Nucleus accumbens (tissue), 56 donors: Measurements from ENCODE around the gene GPC3.

ENCODE experiments used
- DNase-seq, 56 donors: peaks; one replicate each; lab custom pipeline; 2025; lab: John Stamatoyannopoulos, UW

The GPC3 gene

DNA sequence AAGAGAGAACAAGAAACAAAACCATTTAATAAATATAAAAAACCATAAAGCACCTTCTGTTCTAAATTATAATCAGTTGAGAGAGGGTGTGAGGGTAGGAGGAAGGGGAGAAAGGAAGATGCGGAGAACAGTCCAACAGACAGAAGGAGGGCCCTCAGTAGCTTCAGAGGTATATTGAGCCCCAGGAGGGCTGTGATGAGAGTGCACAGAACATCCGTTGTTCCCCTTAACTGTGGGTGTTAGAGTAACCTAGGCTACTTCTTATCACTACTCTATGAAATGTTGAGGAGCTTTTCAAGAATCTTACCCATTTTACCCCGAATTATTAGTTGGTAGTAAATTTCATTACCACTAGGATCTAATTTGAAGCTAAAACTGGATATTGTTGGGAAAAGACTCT is 13.8 kb downstream of the GPC3 start:
- DNase-seq = no peak

DNA sequence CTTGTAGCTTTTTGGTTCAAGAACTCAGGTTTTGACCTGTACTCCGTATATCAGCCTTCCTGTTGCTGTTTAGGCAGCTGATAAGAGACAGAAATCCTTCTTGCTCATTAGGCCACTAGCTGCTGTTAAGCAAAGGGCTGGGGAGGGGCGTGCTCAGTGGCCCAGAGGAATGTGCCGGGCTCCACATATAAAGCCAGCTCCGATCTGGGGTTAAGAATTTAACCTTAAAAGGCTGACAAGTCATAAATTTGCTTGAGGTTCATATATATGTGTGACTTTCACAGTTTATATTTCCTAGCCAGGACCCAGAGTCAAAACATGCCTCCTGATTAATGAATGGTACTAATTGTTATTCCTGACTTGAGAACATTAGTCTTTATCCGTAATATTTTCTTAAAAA is 15.3 kb downstream of the GPC3 start:
- no peak for DNase-seq

DNA sequence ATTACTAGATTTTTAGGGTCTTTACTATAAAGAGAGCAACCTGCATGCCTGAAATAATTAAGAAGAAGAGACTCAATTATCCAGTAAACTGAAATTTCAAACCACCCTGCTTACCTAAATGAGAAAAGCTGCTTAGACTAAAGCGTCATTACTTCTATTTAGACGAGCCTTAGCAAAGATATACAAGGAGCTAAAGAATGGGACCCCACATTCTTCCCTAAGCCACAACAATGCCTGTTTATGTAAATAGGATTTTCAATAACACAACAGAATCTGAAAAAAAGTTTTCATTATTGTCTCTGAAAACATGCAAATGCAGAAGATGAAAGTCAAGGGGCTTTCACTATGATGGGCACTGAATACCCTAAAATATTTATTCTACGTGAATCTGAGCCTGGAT is 16.2 kb downstream of the GPC3 start:
- no peak for DNase-seq

DNA sequence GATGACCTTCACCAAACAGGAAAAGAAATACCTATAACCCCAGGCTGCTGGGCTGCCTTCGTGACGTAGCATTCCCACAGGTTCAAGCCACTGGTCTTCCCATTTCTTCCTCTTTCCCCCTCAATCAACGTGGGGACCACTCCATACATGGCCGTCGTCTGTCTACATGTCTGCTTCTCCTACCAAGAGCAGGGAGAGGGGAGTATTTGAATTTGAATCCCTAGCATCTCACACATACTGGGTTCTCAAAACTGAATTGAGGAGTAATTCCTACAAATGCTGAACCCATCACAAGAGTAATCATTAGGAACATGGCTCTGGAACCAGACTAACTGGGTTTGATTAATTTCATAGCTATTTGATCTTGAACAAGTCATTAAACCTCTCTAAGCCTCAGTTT is 17.3 kb downstream of the GPC3 start:
- DNase-seq = no peak

DNA sequence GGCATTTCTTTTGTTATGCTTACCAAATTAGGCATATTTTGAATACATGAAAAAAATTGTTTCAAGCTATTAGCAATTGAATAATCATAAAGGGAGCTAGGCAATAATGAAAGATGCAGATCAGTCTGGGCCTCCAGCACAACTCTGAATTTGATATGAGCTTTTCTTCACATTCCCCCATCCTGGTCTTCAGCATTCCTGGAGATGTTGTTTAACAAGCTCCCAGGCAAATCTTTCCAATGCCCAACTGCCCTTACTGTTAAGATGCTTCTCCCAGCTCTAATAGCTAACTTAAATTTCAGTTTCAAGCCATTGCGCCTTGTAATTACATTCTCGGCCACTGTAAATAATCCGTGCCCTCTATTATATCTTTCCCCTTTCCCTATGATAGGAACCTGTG is 19.2 kb downstream of the GPC3 start:
- no peak for DNase-seq

DNA sequence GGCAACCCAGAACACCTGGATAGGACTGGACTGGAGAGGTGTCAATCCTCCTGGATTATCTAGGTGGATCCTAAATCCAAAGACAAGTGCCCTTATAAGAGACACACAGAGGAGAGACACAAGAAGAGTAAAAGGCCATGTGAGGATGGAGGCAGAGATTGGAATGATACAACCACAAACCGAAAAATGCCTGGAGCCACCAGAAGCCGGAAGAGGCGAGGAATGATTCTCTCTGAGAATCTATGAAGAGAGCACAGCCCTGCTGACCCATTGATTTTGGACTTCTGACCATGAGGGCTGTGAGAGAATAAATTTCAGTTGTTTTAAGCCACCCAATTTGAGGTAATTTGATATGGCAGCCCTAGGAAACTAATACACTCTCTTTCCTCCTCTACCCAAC is 20.1 kb downstream of the GPC3 start:
- no peak for DNase-seq

DNA sequence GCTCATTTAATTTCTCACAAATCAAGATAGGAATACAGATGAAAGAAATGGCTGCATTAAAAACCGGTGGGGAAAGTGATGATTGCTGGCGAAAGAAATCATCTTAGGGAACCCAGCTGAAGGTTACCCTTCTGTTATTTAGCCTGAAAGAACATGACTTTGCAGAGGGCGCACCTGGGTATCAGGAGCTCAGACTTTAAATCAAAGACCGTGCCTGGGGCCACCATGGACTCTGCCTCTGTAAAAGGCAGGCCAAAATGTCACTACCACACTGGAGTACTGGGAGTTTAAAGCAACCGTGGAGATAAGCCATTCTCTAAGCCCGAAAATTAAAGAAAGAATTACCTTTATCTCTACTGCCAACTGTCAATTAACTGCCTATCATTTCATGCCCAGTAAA is 24.3 kb downstream of the GPC3 start:
- DNase-seq = no peak

DNA sequence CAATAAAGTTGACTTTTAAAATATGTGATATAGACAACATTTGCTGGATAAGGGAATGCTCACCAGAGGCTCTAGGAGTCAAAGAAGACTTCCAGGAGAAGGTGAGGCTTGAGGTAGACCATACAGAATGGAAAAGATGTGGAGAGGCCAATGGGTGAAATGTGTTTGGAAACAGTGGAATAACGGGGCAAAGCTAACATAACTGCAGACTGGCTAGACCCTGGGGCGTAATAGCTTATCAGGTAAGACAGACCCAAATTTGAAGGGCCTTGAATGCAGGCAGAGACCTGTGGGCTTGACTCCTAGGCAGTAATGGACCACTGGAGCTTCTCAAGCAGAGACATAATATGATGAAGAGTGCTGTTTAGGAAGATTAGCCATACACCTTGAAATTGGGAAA is 25.4 kb downstream of the GPC3 start:
- no peak for DNase-seq

DNA sequence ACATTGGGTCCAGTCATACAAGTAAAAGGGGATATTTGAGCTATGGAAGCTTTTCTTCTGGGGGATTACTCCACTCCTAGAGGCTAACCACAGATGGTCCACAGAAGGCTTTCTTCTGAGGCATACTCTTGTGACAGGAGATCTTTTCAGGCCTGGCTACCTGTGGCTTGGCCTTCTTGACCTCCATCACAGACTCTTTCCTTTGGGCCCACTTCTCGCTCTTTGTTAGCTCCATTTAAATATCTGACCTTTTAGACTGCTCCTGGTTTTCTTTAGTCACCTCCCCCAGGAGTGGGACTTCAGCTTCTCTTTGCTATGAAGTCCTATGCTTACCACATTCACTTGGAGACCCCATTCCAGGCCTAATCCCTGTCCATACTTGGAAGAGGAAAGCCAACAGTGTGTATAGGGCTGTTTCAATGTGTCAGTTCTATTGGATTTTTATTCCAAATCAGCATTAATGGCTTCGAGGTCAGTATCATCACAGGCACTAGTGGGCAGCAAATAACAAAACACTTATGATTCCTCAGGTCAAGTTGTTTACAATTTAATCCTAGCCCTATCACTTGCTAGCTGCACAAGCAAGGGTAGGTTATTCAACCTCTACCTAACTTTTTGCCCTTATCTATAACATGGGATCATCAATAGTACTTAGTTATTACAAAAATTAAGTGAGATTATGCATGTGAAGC is 26.3 kb downstream of the GPC3 start:
- DNase-seq = no peak

DNA sequence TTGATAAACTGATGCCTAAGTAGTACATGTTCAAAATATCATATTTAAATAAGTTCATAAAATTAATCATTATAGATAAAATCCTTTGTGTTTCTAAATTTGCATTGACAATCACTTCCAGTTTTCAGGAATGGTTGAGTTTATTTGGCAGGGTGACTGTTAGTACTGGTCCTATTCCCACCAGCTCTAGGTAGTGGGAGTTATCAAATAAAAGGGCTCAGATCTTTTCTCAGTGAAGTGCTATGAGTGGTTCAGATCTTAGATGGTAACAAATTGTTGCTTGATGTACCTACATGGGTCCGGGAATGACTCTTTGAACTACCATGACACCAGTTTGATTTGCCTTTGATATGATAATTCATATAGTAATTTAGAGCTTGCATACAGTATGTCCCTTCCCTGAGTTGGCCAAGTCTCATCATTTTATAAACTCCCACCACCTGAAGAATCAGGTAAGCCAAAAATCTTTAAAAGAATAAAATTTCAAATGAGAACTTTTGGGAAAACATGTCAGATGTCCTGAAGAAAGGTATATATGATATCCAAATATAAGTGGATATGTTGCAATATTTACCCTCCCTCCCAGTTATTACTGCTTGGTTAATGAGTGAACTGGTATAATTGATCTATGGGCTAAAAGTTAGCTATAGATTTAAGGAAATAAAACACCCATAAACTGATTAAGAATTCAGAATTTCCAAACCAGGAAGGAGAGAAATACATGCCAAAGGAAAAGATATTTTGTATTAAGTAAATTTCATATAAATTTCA is 28.6 kb downstream of the GPC3 start:
- DNase-seq = no peak

DNA sequence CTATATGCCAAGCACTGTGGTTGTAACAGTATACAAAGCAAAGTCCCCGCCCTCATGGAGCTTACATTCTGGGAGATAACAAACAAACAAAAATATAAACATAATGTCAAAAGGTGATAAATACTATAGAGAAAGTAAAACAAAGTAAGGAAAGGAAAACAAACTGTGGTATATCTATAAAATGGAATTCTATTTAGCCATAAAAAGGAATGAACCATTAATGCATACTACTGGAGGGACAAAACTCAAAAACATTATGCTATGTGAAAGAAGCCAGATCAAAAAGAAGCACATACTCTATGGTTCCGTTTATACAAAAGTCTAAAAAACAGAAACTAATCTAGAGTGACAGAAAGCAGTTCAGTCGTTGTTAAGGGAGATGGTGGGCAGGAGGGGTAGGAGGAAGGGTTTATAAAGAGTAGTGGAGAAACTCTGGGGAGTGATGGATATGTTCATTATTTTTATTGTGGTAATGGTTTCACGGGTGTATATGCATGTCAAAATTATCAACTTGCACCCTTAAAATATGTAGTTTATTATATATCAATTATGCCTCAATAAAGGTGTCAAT is 31.5 kb downstream of the GPC3 start:
- DNase-seq = no peak

DNA sequence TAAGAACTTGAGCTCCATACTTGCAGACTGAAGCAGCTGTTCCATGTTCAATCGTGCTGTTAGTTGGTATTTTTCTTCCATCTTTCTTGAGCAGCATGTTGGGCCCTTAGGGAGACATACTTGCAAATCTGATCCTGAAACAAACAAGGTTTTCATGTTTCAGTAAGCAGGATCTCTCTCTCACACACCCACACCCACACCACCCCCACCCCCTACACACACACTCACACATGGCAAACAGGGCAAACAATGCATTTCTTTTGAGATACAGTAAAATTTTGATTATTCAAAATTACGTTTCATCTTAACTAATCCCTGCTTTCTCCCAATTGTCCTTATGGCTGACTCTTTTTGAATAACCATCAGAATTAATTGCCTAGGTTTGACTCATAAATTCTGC is 32.3 kb downstream of the GPC3 start:
- DNase-seq = no peak

DNA sequence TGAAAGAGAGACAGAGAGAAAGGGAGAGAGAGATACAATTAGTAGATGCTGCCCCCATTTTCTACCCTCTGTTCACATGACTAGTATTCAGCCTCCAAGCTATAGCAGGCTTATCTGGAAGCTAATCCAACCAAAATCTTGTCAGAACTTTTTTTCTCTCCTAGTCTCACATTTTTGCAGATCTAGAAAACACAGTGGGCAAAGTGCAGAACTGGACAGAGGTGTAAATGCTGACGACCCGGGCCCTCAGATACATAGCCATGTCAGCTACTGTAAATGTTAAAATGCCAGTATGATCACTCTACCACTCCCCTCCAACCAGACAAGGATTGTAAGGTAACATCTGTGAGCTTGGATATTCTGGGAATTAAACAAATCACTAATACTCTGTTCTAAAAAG is 34.3 kb downstream of the GPC3 start:
- DNase-seq = no peak

DNA sequence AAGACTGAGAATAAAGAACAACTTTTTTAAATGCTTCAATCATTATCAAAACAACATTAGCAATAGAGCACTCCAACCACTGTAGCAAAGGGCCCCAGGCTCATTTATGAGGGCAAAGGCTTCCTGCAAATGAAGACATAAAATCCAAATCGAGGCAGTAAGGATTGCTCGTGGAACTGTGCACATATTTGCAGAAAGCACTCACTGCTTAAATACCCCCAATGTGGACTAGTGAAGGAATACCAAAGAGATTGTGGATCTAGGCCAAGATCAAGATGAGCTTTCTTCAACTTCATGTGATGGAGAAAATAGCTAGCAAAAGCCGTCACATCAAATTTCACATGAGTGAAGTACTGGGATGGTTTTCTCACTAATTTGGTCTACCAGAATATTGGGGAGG is 35.2 kb downstream of the GPC3 start:
- no peak for DNase-seq

DNA sequence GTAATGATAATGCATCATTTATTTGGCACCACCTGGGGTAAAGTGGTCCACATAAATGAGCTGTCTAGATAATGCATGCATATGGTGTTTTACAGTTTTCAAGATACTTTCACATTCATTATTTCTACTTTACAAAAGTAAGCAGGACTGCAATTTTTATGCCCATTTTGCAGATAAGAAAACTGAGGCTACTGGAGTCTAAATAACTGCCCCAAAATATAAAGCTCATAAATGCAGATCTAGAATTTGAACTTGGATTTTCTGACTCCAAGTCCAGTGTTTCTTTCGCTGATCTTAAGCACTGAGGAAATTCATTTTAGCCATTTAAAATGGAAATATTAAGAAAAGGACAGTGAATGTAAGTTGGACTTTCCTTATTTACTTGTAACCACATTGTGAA is 36.5 kb downstream of the GPC3 start:
- no peak for DNase-seq

DNA sequence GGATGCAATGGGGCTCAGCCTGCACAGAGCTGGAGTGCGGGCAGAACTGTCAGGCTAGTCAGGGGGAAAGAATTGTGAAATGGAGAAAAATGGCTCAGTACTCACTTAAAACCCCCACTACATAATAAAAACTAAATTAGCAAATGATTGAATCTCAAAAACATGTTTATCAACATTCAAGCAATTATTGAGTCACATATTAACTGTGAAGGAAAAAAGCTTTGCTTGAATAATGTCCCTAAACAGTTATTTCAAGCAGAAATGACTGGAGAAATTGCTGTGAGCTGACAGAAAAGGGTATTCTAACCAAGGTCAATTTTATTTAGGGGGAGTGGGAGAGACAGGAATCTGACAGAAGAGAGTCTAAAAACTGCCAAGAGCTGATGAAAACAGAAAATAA is 37.4 kb downstream of the GPC3 start:
- no peak for DNase-seq

DNA sequence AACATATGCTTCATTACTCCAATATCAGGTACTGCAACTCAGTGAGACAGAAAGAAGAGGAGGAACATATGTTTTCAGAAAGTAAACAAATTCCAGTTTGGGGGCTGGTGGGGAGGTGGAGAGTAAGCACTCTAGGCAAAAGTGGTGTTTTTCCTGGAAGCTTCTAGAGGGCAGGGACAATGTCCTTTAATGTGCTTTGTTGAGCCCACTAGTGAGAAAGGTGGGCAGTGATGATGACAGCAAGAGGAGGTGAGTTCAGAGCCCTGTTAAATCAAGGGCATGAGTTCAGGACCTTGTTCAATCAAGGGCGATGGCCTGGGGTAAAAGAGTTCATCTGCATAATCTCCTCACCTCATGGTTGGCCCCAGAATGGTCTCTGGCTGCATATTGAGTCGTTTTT is 38.4 kb downstream of the GPC3 start:
- no peak for DNase-seq

DNA sequence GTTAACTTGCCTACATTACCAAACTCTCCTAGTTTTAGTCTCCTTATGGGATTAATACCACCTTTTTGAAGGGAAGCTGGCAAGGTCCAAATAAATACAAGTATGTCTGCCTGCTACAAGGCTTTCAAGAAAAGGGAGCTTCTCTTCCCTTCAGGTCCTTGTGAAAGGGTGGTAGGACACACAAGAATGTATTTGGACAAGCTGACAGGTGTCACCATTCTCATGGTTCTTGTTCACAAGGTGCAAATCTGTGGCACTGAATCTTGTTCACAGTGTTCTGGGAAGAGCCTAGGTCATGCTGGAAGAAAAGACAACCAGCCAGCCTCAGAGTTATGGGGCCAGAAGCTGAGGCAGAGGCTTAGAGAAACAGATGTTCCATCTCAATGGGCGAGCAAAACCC is 41.9 kb downstream of the GPC3 start:
- no peak for DNase-seq

DNA sequence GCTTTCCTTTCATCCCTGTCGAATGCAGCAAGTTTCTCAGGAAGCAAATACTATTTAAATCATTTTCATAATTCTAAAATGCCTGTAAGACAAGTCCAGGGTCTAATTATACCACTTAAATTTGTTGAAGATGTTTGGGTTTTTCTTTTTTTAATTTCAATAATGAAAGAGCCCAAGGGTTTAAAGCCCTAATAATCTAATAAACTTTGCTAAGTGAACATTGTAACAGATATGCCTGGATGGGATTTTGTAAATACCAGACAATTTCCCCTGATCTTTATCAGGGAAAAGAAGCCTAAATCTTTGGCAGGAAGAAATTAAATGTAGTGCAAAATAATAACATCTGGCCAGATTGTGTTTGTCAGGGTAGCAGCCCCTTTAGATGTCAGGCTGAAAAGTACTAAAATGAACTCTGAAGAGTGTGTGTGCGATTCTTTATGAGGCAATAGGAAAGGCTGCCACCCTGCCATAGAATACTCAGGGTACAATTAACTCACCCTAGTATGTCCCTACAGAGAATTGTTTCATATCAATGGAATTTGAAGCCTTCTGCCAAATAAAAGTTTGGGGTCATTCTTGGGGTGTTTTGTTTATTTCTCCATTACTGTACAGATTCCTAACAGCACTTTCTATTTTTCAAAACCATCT is 45.6 kb downstream of the GPC3 start:
- DNase-seq = no peak

DNA sequence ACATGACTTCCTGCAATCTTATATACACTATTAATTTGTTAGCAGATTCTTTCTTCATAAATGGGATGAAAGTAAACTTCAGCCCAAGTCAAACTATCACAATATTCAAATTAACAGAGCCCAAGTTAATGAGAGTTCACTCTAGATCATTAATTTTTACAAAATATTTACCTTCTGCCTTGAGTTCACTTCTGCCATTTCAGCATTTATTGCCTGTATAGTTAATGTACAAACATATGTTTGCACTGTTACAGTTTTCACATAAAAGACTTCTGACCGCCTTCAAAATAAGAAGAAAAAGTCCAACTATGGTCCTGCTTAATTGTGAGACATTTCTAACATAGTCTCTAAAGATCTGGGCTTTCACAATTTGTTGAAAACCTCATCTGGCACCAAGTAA is 46.9 kb downstream of the GPC3 start:
- no peak for DNase-seq

DNA sequence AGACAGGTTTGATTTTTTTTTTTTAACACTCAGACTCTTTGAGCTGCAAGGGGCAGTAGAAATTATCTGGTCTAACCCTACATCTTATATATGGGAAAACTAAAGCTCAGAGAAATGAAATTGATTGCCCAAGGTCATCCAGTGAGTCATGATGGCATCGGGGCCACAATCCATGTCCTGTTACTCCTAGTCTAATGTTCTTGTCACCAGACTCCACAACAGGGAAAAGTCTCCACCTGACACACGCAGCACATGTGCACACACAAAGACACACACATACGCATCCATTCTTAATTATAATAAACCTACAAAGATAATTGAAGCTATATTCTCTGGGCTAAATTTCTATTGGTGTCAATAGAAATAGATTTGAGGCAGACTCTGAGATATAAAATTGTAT is 48.4 kb downstream of the GPC3 start:
- DNase-seq = no peak

DNA sequence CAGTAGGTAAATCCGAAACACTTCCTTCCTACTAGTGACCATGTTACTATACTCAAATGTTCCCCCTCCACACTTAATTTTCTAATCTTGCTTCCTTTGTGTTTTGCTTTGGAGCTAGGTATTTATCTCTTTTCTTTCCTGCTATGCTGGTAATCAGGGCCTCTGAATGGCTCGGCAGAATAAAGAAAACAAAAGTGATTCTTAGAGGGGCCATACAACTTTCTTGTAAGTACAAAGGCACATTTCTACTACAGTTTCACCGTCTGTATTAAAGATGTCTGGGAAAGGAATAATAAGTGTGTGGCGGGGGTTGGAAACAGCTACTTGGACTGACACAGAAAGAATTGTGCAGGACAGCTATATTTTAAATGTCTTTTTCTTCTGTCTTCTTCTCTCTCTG is 50.3 kb downstream of the GPC3 start:
- no peak for DNase-seq
